Coronary artery (tissue), 2 donors: Measurements from ENCODE around the gene USP4.
"Not testable (repeated sequence)": the region's sequence is repeated elsewhere in the genome, so short reads cannot be mapped to it uniquely, and the experiment has no call there.

ENCODE experiments used
- DNase-seq: peaks from one replicate; pipeline ENCODE4 v3.0.0-alpha.2; 2017; ENCODE audit warnings: low spot score
- H3K27ac ChIP-seq, 2 donors: fragments of 200-600 bp; sonication (generic); one replicate each; pipeline ENCODE4 v1.5.1; 2016 to 2019
- H3K4me3 ChIP-seq: fragments of 200-600 bp; sonication (generic); 2 replicates; pipeline ENCODE4 v1.5.1; 2016; ENCODE audit warnings: mild to moderate bottlenecking, moderate library complexity
- CTCF ChIP-seq: fragments of 200-600 bp; sonication (generic); IDR thresholded peaks from one replicate; pipeline ENCODE4 v1.5.1; 2019; ENCODE audit warnings: antibody characterized with exemption

The USP4 gene

DNA sequence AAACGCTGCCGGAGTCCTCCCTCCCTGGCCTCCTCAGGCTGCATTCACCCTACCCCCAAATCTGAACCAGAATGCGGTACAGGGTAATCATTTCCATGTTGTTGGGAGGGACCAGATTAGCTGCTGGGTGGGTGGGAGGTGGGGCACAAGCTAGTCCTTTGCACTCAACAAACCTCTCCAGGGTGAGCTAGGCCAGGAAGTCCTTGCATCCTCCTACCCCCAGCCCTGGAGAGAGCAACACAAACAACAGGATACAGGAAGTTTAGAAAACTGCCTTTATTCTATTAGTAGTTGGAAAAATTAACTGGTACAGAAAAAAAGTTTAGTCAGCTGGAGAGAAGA is 19.0 kb upstream of the USP4 start:
- no peak for TF ChIP-seq CTCF
- H3K4me3 ChIP-seq = peak overlapping the region; percentile 85
- H3K27ac ChIP-seq = peak overlapping the region; percentile 87 to 95
- no peak for DNase-seq

DNA sequence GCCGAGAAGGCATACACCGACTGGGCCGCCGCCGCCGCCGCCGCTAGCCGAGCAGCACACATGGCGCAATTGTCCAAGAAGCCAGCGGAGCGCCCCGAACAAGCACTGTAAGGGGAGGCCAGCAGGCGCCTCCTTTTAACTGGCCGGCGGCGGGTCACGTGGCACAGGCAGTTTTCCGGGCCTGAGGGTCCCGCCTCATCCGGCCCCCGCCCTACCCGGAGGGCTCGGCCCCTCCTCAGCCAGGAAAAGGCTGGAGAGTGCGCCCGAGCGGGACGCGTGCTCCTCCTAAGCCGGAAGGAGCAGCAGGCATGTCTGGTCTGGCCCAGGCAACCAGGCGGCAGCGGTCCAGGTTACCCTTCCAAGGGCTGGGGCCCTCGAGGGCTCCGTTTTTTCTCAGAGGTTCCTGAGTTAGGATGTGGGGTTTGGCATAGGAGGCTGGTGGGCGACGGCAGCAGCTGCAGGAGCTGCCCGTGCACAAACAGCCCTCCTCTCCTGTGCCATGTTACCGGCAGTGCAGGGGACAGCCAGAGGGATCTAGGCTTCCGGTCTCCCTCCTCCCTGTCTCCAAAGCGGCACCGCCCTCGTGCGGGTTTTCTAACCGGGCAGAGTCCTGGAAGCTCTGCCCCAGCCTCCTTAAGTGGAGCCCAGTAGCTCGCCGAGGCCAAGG is 18.5 kb upstream of the USP4 start, which contains the start of gene GPX1:
Gene GPX1 (minus strand): TSS at position 137 of the 667 bp plus-strand sequence. CDS start 75 bp downstream, at position 62.
- Histone ChIP-seq H3K4me3 (peak within 1 kb of the TSS; percentile 85), H3K27ac (peak within 1 kb of the TSS; percentile 87 to 95)
- DNase-seq = peak; percentile 97
- TF ChIP-seq CTCF = no peak

GRCh38 chr3:49357443-49358216 is 17.8 kb upstream of the USP4 start:
- Histone ChIP-seq H3K4me3 (peak overlapping the region; percentile 85), H3K27ac (peak overlapping the region; percentile 87 to 95)
- DNase-seq = peak; percentile 86

- peak overlapping the region; percentile 87 to 95 for H3K27ac ChIP-seq
- DNase-seq = not testable (repeated sequence)
- peak overlapping the region; percentile 85 for H3K4me3 ChIP-seq
These were observed 17.2 kb upstream of the USP4 start for GRCh38 chr3:49357095-49357442.

DNA sequence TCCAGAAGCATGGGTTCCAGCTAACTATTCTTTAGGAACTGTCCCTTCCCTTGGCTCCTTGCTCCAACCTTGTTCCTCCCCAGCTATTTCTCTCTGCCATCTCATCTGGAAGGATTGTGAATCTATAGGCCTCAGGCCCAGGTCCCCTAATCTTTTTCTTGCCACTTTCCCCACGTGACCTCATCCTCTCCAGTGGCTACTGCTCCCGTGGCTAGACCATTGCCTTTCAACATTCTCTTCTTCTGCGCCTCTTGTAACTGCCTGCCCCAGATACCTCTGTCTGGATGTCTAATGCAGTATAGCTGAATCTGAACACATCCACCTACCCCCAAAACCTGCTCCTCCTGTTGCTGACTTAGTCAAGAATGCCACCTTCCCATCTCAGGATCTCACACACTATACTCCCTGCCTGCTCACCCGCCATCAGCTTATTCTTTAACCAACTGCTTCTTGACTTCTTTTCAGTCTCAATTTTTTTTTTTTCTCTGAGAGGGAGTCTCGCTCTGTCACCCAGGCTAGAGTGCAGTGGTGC is 13.1 kb upstream of the USP4 start:
- H3K27ac ChIP-seq = peak overlapping the region in 1 of 2 donors; percentile 82
- H3K4me3 ChIP-seq = no peak overlapping the region
- TF ChIP-seq CTCF = no peak
- DNase-seq = no peak

GRCh38 chr3:49352281-49352680 is 12.4 kb upstream of the USP4 start:
- no peak for DNase-seq
- no peak for TF ChIP-seq CTCF
- Histone ChIP-seq H3K27ac (peak overlapping the region in 1 of 2 donors; percentile 82), H3K4me3 (no peak overlapping the region)

DNA sequence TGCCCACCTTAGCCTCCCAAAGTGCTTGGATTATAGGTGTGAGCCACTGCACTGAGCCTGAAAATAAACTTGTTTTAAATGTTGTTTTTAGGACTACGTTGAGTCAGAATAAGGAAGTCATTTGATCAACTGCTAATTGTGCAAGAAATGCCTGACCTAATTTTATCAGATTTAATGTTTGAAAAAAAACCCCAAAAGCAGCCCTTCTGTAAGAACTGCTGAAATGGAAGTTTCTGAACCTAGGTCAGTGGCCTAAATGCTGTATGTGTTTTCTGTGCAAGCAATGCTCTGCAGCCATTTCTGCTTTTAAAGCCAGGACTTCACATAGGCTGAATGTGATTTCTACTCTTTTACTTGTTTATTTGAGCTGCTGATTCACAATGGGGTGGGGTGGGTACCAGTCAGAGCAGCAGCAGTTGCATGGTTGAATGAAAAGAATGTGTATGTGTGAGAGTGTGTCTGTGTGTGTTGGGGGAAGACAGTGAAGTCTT is 11.7 kb upstream of the USP4 start:
- no peak for DNase-seq
- Histone ChIP-seq H3K4me3 (no peak overlapping the region), H3K27ac (peak overlapping the region in 1 of 2 donors; percentile 82)
- no peak for TF ChIP-seq CTCF
